HUDEP-2 (cell line): ENCODE measurements around the gene SRPK2.
A peak's percentile ranks its signal among the peaks of the same experiment; 100 is the strongest.

ENCODE experiments used
- DNase-seq, 76 experiments: peaks; one replicate each; lab custom pipeline; 2025; ENCODE audit not compliant: unreplicated experiment in 76 of 76; lab: John Stamatoyannopoulos, UW

SRPK2 gene

GRCh38 chr7:105112440-105113418 lies 276.0 kb downstream of the SRPK2 start:
- DNase-seq: no peak

- DNase-seq: no peak
Measured at GRCh38 chr7:105107458-105107857, 281.3 kb downstream of the SRPK2 start.

- no peak for DNase-seq
Measured at GRCh38 chr7:105106473-105106872, 282.2 kb downstream of the SRPK2 start.

GRCh38 chr7:105105579-105105978 lies 283.1 kb downstream of the SRPK2 start:
- DNase-seq: no peak

- no peak for DNase-seq
Measured at GRCh38 chr7:105102557-105103352, 286.0 kb downstream of the SRPK2 start.

GRCh38 chr7:105101864-105102263 lies 286.9 kb downstream of the SRPK2 start:
- DNase-seq: no peak

- DNase-seq: no peak
Measured at GRCh38 chr7:105098863-105099515, 289.7 kb downstream of the SRPK2 start.

- DNase-seq: no peak
Measured at GRCh38 chr7:105097619-105098018, 291.1 kb downstream of the SRPK2 start.

- no peak for DNase-seq
Measured at GRCh38 chr7:105096306-105096705, 292.4 kb downstream of the SRPK2 start.

GRCh38 chr7:105094966-105095365 lies 293.8 kb downstream of the SRPK2 start:
- DNase-seq: no peak

GRCh38 chr7:105088456-105088855 lies 300.3 kb downstream of the SRPK2 start:
- DNase-seq: no peak

GRCh38 chr7:105087981-105088380 lies 300.7 kb downstream of the SRPK2 start:
- no peak for DNase-seq

GRCh38 chr7:105086850-105087249 lies 301.9 kb downstream of the SRPK2 start:
- DNase-seq: no peak

- no peak for DNase-seq
Measured at GRCh38 chr7:105084581-105084980, 304.1 kb downstream of the SRPK2 start.

- no peak for DNase-seq
Measured at GRCh38 chr7:105079348-105079747, 309.4 kb downstream of the SRPK2 start.

- DNase-seq: no peak
Measured at GRCh38 chr7:105073143-105073542, 315.6 kb downstream of the SRPK2 start.

- peak in 17 of 76 experiments; percentile 2 to 55 (median 21) for DNase-seq
Measured at GRCh38 chr7:105068886-105069285, 319.8 kb downstream of the SRPK2 start.

- no peak for DNase-seq
Measured at GRCh38 chr7:105067691-105068090, 321.0 kb downstream of the SRPK2 start.
